Memory B cell (primary cell): ENCODE results near the gene SF3A2.
A peak's percentile ranks its signal among the peaks of the same experiment; 100 is the strongest.

Experiments
- ATAC-seq: fragments of 150-1000 bp; cut with Tn5 transposase; 2 replicates; pipeline ENCODE4 v1.10.0; 2021; ENCODE audit warnings: low read depth, mild to moderate bottlenecking, moderate library complexity
- DNase-seq, 2 donors: peaks; one replicate each; pipeline ENCODE4 v3.0.0; 2022; ENCODE audit warnings: low spot score in 2 of 2
- H3K27ac Mint-ChIP-seq: one replicate; pipeline ENCODE4 v1.8.0; 2022; ENCODE audit warnings: mild to moderate bottlenecking, moderate library complexity, mixed read lengths
- H3K27me3 Mint-ChIP-seq: one replicate; pipeline ENCODE4 v1.8.0; 2022; ENCODE audit warnings: mixed read lengths
- H3K36me3 Mint-ChIP-seq: one replicate; pipeline ENCODE4 v1.8.0; 2022; ENCODE audit warnings: mild to moderate bottlenecking, mixed read lengths
- H3K4me1 Mint-ChIP-seq: one replicate; pipeline ENCODE4 v1.8.0; 2022; ENCODE audit warnings: mixed read lengths
- H3K4me3 Mint-ChIP-seq: one replicate; pipeline ENCODE4 v1.8.0; 2022; ENCODE audit warnings: mild to moderate bottlenecking, moderate library complexity, mixed read lengths
- H3K9me3 Mint-ChIP-seq: one replicate; pipeline ENCODE4 v1.8.0; 2022; ENCODE audit warnings: mixed read lengths

SF3A2 gene

DNA sequence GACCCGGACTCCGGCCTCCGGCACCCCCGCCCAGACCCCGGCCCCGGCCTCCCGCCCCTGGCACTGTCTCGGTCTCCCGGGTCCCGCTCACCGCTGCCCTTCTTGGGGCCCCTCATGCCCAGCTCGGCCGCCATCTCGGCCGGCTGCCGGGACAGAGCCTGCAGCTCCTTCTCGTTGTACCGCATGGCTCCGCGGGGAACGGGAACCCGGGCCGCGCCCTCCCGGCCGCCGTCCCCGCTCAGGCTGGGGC, 635 bp upstream of the SF3A2 start:
- Mint-ChIP-seq H3K27ac (peak overlapping the region; percentile 97), H3K9me3 (peaks cover 3% of the 10 kb centered on the region), H3K27me3 (no peaks in the 10 kb centered on the region), H3K4me1 (peaks cover 54% of the 10 kb centered on the region), H3K36me3 (peaks cover 20% of the 10 kb centered on the region), H3K4me3 (peak overlapping the region; percentile 94)
- DNase-seq = no peak
- ATAC-seq = no peak

DNA sequence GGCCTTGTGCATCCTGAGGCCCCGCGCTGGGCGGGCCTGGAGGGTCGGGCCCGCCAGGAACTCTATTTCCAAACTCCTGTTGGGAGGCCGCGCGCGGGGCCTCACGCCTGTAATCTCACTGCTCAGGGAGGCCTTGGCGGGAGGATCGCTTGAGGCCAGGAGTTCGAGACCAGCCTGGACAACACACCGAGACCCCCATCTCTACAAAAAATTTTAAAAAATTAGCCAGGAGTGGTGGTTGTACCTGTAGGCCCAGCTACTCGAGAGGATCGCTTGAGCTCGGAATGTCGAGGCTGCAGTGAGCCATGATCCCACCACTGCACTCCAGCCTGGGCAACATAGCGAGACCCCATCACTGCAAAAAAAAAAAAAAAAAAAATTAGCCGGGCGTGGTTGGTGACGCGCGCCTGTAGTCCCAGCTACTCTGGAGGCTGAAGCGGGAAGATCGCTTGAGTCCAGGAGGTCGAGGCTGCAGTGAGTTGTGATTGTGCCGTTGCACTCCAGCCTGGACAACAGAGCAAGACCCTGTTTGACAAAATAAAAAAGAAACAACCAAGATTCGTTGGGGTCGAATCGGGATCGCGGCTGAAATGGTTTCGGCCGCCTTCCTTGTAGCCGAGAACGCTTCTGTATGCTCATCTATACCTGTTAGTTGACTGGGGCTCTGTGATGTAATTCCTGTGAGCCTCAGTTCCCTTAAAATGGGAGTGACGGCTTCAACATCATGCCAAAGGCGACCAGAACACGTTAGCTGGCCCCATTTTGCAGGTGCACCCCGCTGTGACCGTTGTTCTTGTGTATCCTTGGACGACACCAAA, 636 bp downstream of the SF3A2 start:
- H3K27ac Mint-ChIP-seq = peak overlapping the region; percentile 97

GRCh38 chr19:2237869-2238153, 1.2 kb downstream of the SF3A2 start:
- H3K4me1 Mint-ChIP-seq = peaks cover 54% of the 10 kb centered on the region

More for the DNA sequence above, 636 bp downstream of the SF3A2 start:
- Mint-ChIP-seq H3K36me3 (peaks cover 23% of the 10 kb centered on the region), H3K9me3 (peaks cover 3% of the 10 kb centered on the region), H3K4me3 (peak overlapping the region; percentile 94), H3K27me3 (no peaks in the 10 kb centered on the region), H3K4me1 (peaks cover 54% of the 10 kb centered on the region)
- ATAC-seq (no peak), DNase-seq (no peak)

DNA sequence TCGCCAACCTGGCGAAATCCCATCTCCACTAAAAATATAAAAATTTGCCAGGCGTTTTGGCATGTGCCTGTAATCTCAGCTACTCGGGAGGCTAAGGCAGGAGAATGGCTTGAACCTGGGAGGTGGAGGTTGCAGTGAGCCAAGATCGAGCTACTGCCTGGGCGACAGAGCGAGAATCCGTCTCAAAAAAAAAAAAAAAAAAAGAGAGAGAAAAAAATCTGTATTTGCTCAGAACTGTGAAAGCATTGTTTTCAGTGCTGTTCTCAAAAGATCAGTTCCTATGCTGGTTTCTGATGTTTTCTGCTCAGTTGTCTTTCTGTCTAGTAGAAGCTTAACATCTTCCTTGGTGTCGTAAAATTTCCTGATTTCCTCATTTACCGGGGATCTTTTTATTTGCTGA, 2.5 kb downstream of the SF3A2 start:
- DNase-seq = no peak
- no peak for ATAC-seq
- Mint-ChIP-seq H3K27me3 (no peaks in the 10 kb centered on the region), H3K27ac (peak overlapping the region; percentile 35), H3K9me3 (peaks cover 3% of the 10 kb centered on the region), H3K4me3 (peak overlapping the region; percentile 65), H3K4me1 (peaks cover 47% of the 10 kb centered on the region), H3K36me3 (peaks cover 24% of the 10 kb centered on the region)

More at GRCh38 chr19:2237869-2238153, 1.2 kb downstream of the SF3A2 start:
- H3K27me3 Mint-ChIP-seq = no peaks in the 10 kb centered on the region
- peaks cover 26% of the 10 kb centered on the region for H3K36me3 Mint-ChIP-seq
- peak overlapping the region; percentile 94 for H3K4me3 Mint-ChIP-seq
- no peak for ATAC-seq
- DNase-seq = no peak
- peaks cover 3% of the 10 kb centered on the region for H3K9me3 Mint-ChIP-seq
- peak overlapping the region; percentile 97 for H3K27ac Mint-ChIP-seq

DNA sequence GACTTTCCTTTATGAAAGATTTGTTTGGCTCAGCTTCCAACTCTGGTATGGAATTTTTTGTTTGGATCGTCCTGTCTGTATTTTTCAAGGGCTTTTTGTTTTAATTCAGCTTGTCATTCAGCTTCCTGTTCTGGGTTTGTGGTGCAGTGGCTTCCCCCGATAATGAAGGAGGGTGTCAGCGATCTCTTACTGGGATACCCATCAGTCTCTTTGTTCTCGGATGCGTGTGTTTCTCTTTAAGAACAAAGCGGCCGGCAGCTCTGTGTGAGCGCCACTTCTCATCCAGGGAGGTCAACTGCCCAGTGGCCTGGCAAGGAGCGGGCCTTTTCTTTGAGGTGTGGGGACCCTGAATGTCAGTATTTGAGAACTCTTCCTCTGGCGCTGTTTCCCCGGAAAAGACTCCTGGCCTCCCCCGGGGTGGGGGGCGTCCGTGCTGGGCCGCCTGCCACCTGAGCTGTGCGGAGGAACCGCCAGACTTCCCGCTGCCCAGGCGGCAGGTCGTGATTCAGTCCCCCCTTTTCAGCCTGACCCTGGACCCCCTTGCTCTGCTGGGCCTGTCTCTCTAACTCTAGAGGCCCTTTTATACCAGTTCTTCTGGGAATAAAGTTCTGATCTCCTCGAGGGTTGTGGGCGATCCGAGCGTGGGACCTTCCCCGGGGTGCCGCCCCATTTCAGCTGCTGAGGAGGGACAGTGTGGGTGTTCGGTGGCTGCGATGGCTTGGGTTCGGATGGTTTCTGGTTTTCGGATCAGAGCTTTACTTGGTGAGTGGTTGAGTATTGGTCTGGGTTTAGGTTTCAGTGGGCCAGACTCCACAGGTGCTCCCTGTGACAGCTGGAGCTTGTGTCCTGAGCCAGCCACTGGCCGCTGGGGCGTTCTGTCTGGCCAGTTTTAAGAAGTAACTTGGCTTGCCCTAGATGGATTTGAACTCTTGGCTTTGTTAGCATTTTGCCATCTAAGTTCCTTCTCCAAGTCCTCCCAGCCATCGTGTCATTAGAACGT, 3.4 kb downstream of the SF3A2 start:
- H3K27ac Mint-ChIP-seq = peak overlapping the region; percentile 35
- peaks cover 3% of the 10 kb centered on the region for H3K9me3 Mint-ChIP-seq
- DNase-seq (no peak), ATAC-seq (no peak)
- peaks cover 30% of the 10 kb centered on the region for H3K36me3 Mint-ChIP-seq
- H3K4me3 Mint-ChIP-seq = peak overlapping the region; percentile 65
- no peaks in the 10 kb centered on the region for H3K27me3 Mint-ChIP-seq
- peaks cover 40% of the 10 kb centered on the region for H3K4me1 Mint-ChIP-seq

- Mint-ChIP-seq H3K4me1 (peaks cover 37% of the 10 kb centered on the region), H3K36me3 (peaks cover 35% of the 10 kb centered on the region), H3K27me3 (no peaks in the 10 kb centered on the region)
Observed at GRCh38 chr19:2240881-2241760, 4.5 kb downstream of the SF3A2 start.

DNA sequence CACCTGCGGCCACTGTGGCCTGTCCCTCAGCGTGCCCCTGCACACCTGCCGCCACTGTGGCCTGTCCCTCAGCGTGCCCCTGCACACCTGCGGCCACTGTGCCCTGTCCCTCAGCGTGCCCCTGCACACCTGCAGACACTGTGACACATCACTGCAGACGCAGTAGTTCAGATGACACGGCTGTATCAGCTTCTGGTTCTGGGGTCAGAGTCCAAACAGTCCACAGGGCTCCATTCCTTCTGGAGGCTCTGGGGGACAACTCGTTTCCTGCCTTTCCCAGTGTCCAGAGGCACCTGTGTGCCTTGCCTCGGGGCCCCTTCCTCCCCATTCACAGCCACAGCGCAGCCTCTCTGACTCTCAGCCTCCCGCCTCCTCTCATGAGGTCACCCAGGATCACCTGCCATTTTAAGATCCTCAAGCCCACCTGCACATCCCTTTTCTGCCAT, 5.5 kb downstream of the SF3A2 start:
- H3K27me3 Mint-ChIP-seq = no peaks in the 10 kb centered on the region
- H3K36me3 Mint-ChIP-seq = peaks cover 33% of the 10 kb centered on the region
- H3K9me3 Mint-ChIP-seq = peaks cover 3% of the 10 kb centered on the region
- ATAC-seq (no peak), DNase-seq (no peak)
- H3K27ac Mint-ChIP-seq = no peak overlapping the region
- H3K4me1 Mint-ChIP-seq = peaks cover 31% of the 10 kb centered on the region
- no peak overlapping the region for H3K4me3 Mint-ChIP-seq

More at GRCh38 chr19:2240881-2241760, 4.5 kb downstream of the SF3A2 start:
- ATAC-seq = no peak
- Mint-ChIP-seq H3K27ac (no peak overlapping the region), H3K4me3 (no peak overlapping the region), H3K9me3 (peaks cover 3% of the 10 kb centered on the region)
- no peak for DNase-seq

- no peak for DNase-seq
- peaks cover 27% of the 10 kb centered on the region for H3K4me1 Mint-ChIP-seq
- no peaks in the 10 kb centered on the region for H3K27me3 Mint-ChIP-seq
- peaks cover 3% of the 10 kb centered on the region for H3K9me3 Mint-ChIP-seq
- ATAC-seq = no peak
- no peak overlapping the region for H3K27ac Mint-ChIP-seq
- no peak overlapping the region for H3K4me3 Mint-ChIP-seq
- peaks cover 33% of the 10 kb centered on the region for H3K36me3 Mint-ChIP-seq
Observed at GRCh38 chr19:2242816-2243215, 6.2 kb downstream of the SF3A2 start.

GRCh38 chr19:2243274-2244124, 6.9 kb downstream of the SF3A2 start:
- ATAC-seq (no peak), DNase-seq (no peak)
- H3K27ac Mint-ChIP-seq = no peak overlapping the region
- H3K4me3 Mint-ChIP-seq = no peak overlapping the region
- peaks cover 32% of the 10 kb centered on the region for H3K36me3 Mint-ChIP-seq
- no peaks in the 10 kb centered on the region for H3K27me3 Mint-ChIP-seq
- peaks cover 3% of the 10 kb centered on the region for H3K9me3 Mint-ChIP-seq
- H3K4me1 Mint-ChIP-seq = peaks cover 21% of the 10 kb centered on the region

GRCh38 chr19:2244125-2244411, 7.4 kb downstream of the SF3A2 start:
- Mint-ChIP-seq H3K36me3 (peaks cover 32% of the 10 kb centered on the region), H3K4me1 (peaks cover 18% of the 10 kb centered on the region), H3K4me3 (no peak overlapping the region), H3K27ac (no peak overlapping the region), H3K27me3 (no peaks in the 10 kb centered on the region), H3K9me3 (peaks cover 3% of the 10 kb centered on the region)
- no peak for DNase-seq
- ATAC-seq = no peak

DNA sequence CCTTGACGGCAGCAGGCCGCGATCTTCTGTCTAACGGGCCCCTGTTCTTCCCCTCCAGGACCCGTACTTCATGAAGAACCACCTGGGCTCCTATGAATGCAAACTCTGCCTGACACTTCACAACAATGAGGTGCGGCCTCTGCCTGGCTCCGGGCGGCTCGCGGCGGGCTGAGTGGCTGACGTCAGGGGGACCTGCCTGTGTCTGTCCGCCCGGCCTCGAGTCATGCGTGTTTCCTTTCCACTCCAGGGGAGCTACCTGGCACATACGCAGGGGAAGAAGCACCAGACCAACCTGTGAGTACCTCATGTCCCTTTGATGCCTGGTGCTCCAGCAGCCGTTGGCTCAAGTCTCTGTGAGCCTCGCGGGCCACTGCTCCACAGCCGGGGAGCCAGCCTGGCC, 7.9 kb downstream of the SF3A2 start:
- Mint-ChIP-seq H3K27me3 (no peaks in the 10 kb centered on the region), H3K4me1 (peaks cover 16% of the 10 kb centered on the region), H3K4me3 (no peak overlapping the region), H3K36me3 (peaks cover 30% of the 10 kb centered on the region), H3K27ac (no peak overlapping the region), H3K9me3 (peaks cover 1% of the 10 kb centered on the region)
- ATAC-seq = no peak
- no peak for DNase-seq

DNA sequence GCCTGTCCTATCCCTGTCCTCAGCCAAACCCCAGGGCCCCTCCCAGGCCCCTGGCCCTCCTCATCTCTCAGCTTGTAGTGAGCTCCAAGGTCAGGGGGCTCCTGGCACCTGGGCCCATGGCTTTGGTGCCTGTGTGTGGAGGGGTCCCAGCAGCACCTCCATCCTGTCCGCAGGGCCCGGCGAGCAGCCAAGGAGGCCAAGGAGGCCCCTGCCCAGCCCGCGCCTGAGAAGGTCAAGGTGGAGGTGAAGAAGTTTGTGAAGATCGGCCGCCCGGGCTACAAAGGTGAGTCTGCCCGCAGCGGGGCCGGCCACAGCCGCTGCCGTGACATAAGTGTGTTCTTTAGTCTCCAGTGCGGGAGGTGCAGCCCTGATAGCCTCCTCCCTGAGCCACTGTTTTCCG, 8.6 kb downstream of the SF3A2 start:
- ATAC-seq (no peak), DNase-seq (no peak)
- Mint-ChIP-seq H3K27me3 (no peaks in the 10 kb centered on the region), H3K9me3 (no peaks in the 10 kb centered on the region), H3K36me3 (peaks cover 25% of the 10 kb centered on the region), H3K4me1 (peaks cover 11% of the 10 kb centered on the region), H3K27ac (no peak overlapping the region), H3K4me3 (no peak overlapping the region)

GRCh38 chr19:2246014-2246620, 9.5 kb downstream of the SF3A2 start:
- no peak for DNase-seq
- Mint-ChIP-seq H3K4me3 (no peak overlapping the region), H3K27me3 (no peaks in the 10 kb centered on the region), H3K36me3 (peaks cover 20% of the 10 kb centered on the region), H3K27ac (no peak overlapping the region), H3K9me3 (no peaks in the 10 kb centered on the region), H3K4me1 (peaks cover 2% of the 10 kb centered on the region)
- ATAC-seq = no peak
